ENCODE measurements around the gene F3.

Gene F3

DNA sequence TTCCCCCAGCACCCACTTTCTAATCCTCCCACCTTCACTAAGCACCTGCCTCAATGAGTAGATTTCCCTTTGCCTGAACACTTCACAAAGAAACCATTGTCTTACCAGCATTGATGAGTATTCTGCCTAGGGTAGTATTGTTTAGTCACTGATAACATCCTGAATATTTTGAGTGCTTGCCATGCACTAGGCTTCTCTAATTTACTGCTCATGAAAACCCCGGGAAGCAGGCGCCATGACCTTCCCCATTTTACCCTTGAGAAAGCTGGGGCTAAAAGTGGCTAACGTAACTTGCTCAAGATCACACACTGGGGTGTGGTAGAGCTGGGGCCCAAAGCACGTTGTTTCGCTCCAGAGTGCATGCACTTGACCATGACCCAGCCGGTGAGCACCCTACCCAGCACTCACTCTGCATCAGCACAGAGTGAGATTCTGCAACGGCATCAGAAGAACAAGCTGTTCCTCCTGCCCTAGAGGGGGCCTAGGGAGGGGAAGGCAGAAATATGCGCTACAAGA is 10.6 kb upstream of the F3 start:
- DNase-seq (ENCODE audit: low read depth in 2 of 2): no peak

DNA sequence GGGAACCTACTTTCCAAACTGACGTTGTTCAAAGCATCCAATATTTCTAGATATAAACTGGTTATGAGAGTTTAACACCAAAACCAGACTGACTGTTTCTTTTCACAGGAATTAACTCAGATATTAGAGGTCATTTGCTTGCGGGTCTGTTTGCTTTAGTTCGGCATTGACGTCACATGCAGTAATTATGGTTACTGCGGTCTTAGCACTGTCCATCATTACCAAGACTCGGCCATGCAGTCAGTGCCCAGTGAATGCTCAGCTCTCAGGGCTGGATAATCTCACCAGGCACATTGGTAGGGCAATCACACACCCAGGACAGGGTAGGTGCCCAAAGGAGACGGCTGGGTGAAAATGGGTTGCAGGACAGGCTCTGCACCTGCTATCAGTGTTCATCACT is 9.9 kb upstream of the F3 start:
- DNase-seq (ENCODE audit: low read depth in 2 of 2): no peak

DNA sequence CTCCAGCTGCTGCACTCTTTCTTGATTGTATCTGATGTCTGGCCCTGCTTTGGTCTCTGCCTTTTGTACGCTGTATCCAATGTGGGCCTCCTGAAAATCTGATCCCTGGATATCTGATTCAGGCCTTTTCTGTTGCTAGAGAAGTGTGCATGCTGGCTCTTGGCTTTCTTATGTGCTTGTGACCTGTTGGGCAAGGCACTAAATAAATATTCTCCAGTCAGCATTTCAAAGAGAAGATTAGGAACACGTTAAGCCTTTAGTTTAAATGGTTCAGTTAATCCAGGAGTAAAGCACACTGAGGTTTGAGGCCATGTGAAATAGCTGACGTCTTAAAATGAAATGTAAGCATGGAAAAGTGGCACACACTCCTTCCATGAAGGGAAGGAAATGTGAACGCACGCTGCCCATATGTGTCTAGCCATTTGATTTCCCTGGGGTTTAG is 9.3 kb upstream of the F3 start:
- no peak for DNase-seq (ENCODE audit: low read depth in 2 of 2)

DNA sequence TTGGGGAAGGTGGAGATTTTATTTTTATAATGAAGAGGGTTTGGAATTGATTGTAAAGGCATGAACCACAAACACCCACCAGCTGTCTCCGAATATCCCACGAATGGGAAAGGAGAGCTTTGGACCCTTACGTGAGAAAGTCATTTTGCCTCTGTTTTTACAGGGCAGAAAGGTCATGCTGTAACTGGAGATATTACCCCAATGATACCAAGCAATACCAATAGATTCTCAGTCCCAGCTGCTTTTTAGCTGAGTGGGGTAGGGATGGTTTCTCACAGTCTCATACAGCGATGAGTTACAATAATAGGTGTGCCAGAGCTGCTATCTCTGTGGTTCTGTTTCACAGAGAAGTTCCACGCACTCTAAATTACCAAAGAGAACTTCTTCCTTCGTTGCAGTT is 8.8 kb upstream of the F3 start:
- no peak for DNase-seq (ENCODE audit: low read depth in 2 of 2)

DNA sequence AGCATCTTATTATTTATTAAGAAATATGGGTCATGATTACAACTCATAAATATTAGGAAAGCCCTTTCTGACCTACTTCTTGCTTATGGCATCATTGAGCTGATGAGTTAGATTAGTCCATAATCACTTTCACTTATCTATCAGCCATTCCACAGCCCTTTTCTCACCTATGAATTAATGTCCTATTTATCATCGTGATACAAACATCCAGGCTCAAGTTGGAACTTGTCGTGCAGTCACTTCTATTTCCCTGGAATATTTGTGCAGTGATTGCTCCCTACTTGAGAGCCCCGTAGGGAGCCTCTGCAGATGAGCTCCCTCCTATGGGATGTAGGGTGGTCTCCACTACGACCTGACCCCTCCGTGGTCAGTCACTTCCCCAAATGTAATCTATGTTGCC is 8.1 kb upstream of the F3 start:
- no peak for DNase-seq (ENCODE audit: low read depth in 2 of 2)

DNA sequence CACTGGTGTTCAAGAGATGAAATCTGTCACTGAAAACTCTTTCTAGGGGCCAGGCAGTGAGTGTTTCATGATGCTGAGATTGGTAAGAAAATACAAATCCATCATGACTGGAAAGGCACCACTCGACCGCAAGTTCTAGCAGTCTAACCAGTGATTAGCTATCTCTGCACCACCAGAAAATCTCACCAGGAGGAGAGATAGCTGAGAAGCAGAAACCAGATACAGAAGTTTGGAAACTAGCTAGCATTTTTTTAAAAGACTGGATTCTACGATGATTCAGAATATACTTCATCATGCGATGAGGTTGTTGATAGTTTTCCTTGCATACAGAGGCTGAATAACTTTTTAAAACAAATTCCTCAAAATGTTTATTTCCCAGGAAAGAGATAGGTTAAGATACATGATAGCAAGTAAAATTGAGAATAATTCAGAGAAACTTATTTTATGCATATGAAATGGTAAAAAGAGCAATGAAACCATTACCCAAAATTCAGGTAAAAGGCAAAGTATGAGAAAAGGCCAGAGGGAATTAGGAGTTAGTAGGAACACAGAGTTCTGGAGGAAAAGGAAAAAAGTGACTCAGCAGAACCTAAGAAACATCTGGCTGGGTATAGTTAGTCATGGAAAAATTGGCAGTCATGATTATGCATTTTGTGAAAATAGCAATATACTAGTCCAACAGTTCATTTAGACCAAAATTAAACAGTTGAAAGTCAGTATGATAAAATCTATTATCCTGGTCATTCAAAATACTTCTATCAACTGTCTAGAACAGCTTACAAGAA is 3.3 kb upstream of the F3 start:
- no peak for DNase-seq (ENCODE audit: low read depth in 2 of 2)

DNA sequence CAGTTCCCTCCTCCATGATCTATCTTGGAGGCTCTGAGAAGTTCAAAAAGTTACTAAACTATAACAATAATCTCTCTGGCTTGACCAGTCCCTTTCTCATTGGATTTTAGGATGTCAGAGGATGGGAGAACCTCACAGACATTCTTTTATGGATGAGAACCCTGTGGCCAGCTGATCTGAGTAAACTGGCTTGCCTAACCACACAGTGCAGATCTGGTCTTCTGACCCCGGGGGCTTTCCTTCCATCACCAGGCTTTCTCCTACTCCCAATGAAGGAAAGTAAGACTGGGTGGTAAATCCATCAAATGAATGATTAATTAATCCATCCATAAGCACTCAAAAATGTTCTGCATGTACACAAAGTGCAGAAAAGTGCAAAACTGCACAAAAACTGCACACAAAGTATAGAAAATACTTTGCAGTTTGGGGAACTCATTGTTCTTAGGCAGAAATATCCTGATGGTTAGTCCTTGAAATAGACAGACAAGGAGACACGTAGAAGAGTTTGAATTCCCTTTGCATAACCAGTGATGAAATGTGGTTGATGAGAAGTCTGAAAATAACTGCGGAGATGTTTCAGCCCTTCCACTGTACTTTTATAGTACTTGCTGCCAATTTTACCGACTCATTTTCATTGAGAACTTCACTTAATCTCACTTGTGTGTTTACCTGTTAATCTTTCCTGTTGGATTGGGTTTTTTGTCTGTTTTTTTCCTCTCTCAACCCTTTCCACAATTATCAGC is 2.5 kb upstream of the F3 start:
- DNase-seq (ENCODE audit: low read depth in 2 of 2): no peak

DNA sequence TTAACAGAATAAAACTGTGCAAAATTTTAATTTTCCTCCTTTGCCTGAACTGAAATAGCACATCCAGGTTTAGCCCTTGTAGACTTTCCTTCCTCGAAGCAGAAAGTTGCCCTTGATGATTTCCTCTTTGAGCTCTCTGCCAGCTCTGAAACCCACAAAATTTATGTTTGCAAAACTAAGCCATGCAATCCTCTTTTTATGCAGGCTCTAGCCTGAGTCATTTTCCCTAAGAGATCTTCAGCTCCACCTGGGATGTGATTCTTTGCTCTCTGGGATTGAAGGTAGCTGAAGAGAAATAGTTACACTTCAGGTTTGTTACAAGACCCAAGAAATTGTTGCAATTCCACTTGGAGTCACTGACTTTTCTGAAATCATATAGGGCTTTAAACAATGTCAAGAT is 1.4 kb upstream of the F3 start:
- DNase-seq (ENCODE audit: low read depth in 2 of 2): no peak

DNA sequence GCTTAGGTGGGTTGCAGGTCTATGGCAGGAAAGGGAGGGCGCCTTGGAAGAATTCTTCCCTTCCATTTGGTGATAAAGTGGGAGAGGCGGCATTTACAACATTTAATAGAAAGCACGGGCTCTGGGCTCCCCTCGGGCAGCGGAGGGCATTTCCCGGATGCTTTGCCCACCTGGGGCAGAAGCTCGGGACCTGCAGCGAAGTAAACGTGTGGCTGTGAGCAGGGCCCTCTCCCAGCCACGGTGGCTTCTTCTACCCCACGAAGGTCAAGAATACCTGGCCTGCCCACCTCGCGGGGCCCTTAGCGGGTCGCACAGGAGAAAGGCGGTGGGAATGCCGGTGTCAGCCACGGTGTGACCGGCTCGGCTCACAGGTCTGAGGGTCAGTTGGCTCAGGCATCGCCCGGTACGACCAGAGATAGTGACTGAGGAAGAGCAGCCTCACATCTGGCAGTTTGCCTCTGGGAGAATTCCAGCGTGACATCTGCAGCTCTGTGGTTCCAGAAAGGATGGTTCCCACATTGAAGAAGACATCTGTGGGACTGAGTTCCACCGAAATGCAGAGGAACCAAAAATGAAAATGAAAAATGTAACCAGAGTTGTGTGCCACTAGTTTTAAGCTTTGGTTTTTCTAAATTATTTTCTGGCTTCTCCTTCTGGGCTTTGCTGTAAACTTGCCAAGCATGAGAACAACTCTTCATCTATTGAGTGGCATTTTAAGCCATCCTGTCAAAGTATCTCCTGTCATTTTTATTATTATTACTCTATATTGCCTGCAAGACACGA is 720 bp upstream of the F3 start:
- no peak for DNase-seq (ENCODE audit: low read depth in 2 of 2)

DNA sequence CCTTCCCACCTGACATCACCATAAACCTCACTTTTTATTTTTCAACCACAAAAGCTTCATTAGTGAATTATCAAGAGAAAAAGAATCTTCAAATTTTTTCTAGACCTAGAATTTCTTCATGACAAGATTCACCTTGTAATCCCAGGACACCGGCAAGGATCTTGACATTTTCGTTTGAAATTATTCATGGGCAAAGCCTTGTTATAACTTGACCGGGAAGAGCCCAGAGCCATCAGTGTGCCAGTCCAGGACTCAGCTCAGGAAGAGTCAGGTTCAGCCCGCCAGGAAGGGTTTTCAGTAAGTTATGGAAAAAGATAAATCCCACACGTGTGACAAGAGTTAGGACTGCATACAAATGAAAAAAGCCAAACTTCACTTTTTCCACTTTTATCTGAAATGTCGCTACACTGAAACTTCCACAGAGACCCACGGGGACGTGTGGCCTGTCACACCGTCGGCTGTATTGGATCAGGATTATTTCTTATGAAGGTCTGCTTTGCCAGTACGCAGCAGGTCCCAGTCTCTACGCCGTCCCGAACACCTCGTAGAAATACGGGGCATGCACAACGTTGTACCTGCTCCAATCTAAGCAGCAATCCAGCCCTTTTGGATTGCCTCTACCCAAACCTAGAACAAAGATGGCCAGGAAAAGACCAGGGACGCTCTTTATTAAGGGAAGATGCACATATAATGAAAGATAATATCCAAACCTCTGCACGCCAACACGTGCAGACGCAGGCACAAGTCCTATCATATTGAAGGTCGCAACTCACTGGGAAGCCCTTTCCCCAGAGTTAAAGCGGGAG is 916 bp downstream of the F3 start:
- DNase-seq (ENCODE audit: low read depth in 2 of 2): no peak

DNA sequence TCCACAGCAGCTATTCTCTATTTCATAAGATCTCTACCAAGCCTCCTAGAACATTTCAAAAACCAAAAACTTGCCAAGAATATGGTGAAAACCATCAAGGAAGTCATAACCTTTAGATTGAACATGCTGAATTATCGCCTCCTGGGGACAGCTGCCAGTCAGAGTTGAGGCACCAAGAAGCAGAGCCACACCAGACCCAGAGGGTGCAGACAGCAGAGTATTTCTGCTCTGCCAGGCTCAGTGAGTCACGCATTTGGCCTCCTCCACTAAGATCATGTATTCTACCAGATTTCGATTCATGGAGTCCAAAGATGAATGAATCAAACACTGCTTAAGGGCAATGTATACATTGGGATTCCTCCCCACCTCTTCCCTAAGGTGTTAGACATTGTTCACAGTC is 2.1 kb downstream of the F3 start:
- no peak for DNase-seq (ENCODE audit: low read depth in 2 of 2)

DNA sequence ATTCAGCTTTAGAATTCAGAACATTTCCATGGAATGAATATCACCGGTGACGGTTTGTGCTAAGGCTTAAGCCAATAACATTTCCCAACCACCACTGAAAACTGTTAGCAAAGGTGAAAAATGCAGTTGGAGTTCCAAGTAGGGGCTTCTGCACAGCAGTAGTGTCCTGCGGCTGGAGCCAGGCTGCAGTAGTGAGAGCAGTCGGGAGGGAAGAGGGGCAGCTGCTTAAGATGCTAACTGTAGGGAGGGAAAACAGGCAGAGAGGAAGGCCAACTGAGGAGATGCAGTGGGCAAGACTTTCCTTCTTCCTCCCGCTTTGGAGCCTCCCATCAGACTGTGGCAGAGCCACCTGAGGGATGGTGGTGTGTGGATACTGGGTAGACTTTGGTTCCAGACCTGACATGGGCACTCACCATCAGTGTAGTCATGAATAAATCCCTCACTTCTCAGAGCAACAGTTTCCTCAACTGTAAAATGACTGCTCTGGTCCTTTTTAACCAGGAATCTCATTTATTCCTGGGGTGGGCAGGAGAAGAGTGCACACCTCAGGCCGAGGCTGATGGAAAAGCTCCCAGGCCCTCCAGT is 3.2 kb downstream of the F3 start:
- DNase-seq (ENCODE audit: low read depth in 2 of 2): no peak

DNA sequence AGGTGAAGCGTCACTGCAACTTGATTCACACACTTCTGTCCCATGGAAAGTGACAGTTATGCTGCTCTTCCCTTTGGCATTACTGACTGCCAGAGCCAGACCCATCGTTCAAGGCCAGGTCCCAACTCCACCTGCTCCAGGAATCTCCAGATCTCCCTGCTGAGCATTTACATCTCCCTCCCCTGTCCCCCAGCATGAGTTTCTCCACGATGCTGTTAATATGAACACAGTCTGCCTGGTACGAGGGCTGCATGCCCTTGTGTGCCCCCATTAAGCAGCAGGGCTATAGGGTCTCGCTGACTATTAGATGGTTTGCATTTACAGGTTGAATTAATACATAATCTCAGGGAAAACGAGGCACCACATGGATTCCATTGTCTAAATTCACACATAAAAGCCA is 4.3 kb downstream of the F3 start:
- DNase-seq (ENCODE audit: low read depth in 2 of 2): no peak

DNA sequence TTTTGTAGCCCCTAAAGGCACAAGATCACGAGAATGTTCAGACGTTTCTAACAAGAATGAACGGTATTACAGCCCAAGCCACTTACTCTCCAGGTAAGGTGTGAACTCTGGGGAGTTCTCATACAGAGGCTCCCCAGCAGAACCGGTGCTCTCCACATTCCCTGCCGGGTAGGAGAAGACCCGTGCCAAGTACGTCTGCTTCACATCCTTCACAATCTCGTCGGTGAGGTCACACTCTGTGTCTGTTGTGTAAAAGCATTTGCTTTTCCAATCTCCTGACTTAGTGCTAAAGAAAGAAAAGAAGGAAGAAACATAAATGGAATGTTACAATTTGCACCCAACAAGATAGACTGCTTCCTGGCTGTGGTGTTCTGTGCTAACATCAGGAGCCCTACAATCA is 5.7 kb downstream of the F3 start:
- no peak for DNase-seq (ENCODE audit: low read depth in 2 of 2)

DNA sequence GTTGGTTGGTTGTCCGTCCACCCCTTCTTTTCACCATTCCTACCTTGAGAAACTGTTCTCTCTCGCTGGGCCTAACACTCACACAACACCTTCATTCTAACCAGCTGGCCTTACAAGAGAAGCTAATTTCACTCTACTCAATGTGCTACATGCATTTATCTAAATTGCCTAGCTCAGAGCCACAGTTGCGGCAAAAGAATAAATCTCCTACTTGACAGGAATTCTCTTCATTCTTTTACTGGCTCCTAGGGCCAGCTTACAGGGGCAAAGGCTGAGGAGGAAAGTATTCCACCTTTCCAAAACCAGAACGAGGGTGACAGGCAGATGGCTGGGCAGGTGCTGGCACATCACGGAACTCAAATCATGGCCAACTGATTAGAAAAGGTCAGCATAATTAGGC is 6.5 kb downstream of the F3 start:
- DNase-seq (ENCODE audit: low read depth in 2 of 2): no peak

DNA sequence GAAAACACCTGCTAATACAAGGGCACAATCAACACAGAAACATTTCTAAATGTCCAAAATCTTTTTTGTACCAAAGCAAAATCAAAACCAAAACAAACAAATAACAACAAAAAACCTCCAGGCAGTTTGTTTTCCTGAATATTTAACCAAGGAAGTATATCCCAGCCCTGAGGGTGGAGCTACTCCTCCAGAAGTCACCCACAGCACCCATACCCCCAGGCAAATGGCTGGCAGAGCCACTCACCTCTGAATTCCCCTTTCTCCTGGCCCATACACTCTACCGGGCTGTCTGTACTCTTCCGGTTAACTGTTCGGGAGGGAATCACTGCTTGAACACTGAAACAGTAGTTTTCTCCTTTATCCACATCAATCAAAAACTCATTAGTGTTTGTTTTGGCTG is 9.5 kb downstream of the F3 start:
- DNase-seq (ENCODE audit: low read depth in 2 of 2): no peak

DNA sequence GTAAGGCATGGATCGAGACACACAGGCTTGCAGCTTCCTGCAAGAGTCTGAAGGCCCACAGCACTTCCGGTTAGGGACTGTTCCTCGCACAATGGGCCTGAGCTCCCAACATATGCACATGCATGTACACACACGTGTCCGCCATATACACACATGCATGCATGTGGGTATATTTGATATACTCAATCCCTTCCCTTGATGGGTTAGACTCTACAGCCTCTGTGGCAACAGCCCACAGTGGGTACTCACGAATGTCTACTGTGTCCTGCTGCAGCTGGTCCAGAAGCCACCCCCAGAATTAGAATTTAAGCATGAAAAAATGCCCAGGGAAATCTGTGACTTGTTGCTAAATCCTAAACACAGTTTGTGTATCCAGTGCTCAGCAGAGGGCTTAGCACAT is 9.9 kb downstream of the F3 start:
- DNase-seq (ENCODE audit: low read depth in 2 of 2): no peak

DNA sequence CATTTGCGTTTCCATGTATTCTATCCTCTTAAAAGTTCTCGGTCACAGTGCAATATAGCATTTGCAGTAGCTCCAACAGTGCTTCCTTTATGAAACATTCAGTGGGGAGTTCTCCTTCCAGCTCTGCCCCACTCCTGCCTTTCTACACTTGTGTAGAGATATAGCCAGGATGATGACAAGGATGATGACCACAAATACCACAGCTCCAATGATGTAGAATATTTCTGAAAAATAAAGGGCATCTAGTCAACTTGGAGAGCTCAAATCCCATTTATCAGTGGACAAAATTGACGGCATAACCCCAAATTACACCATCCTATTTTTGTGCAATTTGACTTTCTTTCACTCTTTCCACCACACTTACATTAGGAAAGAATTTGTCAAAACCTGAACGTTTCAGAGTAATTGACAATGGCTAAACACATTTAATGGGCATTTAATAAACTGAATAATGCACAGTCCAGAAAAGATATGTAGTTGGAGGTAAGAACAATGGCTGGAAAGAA is 11.1 kb downstream of the F3 start:
- DNase-seq (ENCODE audit: low read depth in 2 of 2): no peak

DNA sequence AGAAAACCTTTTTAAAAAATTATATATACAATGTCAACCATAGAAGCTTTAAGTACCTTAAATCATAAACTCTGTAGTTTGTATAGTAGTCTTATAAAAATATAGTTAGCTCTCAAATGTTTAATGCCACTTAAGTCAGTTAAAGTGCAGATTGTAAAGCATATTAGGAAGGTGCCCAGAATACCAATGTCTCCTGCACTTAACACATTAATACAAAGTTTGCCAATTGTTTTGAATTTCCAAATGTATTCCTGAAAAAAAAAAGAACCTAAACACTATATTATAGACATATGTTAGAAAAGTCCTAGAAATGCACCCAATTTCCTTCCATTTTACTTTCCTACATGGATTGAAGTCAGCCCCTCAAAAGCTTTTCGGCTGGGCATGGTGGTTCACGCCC is 12.1 kb downstream of the F3 start:
- no peak for DNase-seq (ENCODE audit: low read depth in 2 of 2)

DNA sequence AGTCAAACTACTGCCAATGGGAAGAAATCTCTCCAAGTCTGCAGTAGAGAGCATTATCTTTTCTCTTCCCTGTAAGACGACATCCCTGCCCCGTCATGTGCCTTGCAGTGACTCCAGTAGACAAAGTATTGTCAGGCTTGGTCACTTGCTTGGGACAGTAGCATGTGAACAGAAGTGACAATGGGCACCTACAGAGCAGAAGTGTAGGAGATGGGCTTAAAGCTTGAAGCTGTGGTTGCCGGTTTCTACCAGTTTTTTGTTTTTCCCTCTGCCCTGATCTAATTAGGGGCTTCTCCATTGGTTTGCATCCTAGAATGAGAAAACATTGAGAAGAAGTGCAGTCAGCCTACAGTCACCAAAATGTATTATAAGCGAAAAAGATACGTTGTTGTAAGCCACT is 12.7 kb downstream of the F3 start:
- no peak for DNase-seq (ENCODE audit: low read depth in 2 of 2)

DNA sequence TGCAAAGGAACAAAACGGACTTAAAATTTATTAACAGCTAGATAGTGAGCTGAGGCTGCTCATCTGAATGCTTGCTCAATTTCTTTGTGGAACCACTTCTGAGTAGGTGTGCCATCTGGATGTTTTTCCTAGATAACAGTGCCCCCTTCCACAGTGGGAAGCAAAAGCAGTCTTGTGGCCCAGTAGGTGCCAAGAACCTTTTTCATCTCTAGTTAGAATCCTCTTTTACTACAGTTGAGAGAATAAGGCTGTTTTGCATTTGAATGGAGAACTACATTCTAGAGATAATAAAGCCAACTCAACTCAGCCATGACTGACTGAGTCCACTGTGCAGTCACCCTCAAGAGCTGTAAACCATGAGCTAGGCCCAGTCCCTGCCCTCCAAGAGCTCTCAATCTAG is 13.3 kb downstream of the F3 start:
- no peak for DNase-seq (ENCODE audit: low read depth in 2 of 2)
